Testis (tissue), 2 donors: ENCODE results near the gene CERS4.
"Not testable (repeated sequence)": the region's sequence is repeated elsewhere in the genome, so short reads cannot be mapped to it uniquely, and the experiment has no call there.

Experiments used
- POLR2A ChIP-seq: fragments of 450-650 bp; IDR thresholded peaks from one replicate; pipeline ENCODE4 v1.6.1; 2017; ENCODE audit warnings: antibody characterized with exemption, mild to moderate bottlenecking, moderate library complexity
- TF ChIP-seq, protein P1 (sequence below), 3 experiments: fragments of 450-650 bp in 2 of 3; fragments of 200-600 bp in 1 of 3; sonication (generic) in 1 of 3; IDR thresholded peaks; one replicate each; pipeline ENCODE4 v1.5.1; 2016 to 2019; ENCODE audit warnings: antibody characterized with exemption in 3 of 3, mild to moderate bottlenecking in 2 of 3, moderate library complexity in 1 of 3

DNA sequence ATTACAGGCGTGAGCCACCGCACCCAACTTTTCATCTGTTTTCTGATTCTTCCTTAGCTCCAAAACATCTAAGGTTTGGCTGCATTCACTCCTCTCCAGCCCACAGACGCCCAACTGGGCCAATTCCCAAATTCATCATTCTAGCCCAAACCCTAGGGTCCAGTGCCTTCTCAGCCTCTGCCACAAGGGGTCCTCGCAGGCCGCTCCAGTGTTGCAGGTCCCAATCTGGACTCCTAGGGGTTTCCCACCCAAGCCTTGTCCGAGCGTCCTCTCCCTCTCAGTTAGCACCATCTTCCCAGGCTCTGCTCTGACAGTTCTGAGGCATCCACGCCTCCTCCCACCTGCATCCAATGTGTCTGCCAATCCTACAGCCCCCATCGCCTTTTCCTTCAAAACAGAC, 82.2 kb downstream of the CERS4 start:
- TF ChIP-seq, protein P1, sequence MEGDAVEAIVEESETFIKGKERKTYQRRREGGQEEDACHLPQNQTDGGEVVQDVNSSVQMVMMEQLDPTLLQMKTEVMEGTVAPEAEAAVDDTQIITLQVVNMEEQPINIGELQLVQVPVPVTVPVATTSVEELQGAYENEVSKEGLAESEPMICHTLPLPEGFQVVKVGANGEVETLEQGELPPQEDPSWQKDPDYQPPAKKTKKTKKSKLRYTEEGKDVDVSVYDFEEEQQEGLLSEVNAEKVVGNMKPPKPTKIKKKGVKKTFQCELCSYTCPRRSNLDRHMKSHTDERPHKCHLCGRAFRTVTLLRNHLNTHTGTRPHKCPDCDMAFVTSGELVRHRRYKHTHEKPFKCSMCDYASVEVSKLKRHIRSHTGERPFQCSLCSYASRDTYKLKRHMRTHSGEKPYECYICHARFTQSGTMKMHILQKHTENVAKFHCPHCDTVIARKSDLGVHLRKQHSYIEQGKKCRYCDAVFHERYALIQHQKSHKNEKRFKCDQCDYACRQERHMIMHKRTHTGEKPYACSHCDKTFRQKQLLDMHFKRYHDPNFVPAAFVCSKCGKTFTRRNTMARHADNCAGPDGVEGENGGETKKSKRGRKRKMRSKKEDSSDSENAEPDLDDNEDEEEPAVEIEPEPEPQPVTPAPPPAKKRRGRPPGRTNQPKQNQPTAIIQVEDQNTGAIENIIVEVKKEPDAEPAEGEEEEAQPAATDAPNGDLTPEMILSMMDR (IDR thresholded peaks at IDR 0.05) = not testable (repeated sequence)
- TF ChIP-seq POLR2A = not testable (repeated sequence)
